Activated CD8-positive, alpha-beta memory T cell treated with anti-CD3 and anti-CD28 coated beads for 24 hours (primary cell): Measurements from ENCODE around the gene NRDC.
"Not testable (repeated sequence)": the region's sequence is repeated elsewhere in the genome, so short reads cannot be mapped to it uniquely, and the experiment has no call there.

Source experiments
- DNase-seq: peaks from one replicate; pipeline ENCODE4 v3.0.0-alpha.2; 2020

The NRDC gene

GRCh38 chr1:51878616-51879336 lies at the start of gene NRDC:
TSS of gene NRDC (minus strand) at chr1:51878727. CDS start at chr1:51878615, 112 bp downstream.
- DNase-seq, result peak; percentile 99

GRCh38 chr1:51927029-51927428 lies 48.5 kb upstream of the NRDC start:
- DNase-seq, result no peak

- no peak for DNase-seq
These were observed 47.8 kb upstream of the NRDC start for GRCh38 chr1:51926171-51926812.

- no peak for DNase-seq
These were observed 45.9 kb upstream of the NRDC start for GRCh38 chr1:51924455-51924854.

GRCh38 chr1:51922040-51922439 lies 43.5 kb upstream of the NRDC start:
- no peak for DNase-seq

- no peak for DNase-seq
These were observed 41.6 kb upstream of the NRDC start for GRCh38 chr1:51920130-51920529.

- DNase-seq, result no peak
These were observed 41.2 kb upstream of the NRDC start for GRCh38 chr1:51919684-51920083.

GRCh38 chr1:51916587-51917405 lies 38.3 kb upstream of the NRDC start:
- DNase-seq, result no peak

- no peak for DNase-seq
These were observed 37.4 kb upstream of the NRDC start for GRCh38 chr1:51915951-51916350.

GRCh38 chr1:51912881-51913280 lies 34.4 kb upstream of the NRDC start:
- DNase-seq, result no peak

- DNase-seq, result no peak
These were observed 31.9 kb upstream of the NRDC start for GRCh38 chr1:51910221-51911000.

GRCh38 chr1:51908499-51908898 lies 30.0 kb upstream of the NRDC start:
- no peak for DNase-seq

GRCh38 chr1:51907079-51907702 lies 28.7 kb upstream of the NRDC start:
- DNase-seq, result no peak

GRCh38 chr1:51906306-51907078 lies 28.0 kb upstream of the NRDC start:
- no peak for DNase-seq

GRCh38 chr1:51902456-51902855 lies 23.9 kb upstream of the NRDC start:
- DNase-seq, result no peak

GRCh38 chr1:51901151-51901550 lies 22.6 kb upstream of the NRDC start:
- DNase-seq, result no peak

GRCh38 chr1:51899022-51899421 lies 20.5 kb upstream of the NRDC start:
- DNase-seq, result no peak

- DNase-seq, result no peak
These were observed 19.7 kb upstream of the NRDC start for GRCh38 chr1:51898090-51898734.

GRCh38 chr1:51897699-51898031 lies 19.1 kb upstream of the NRDC start:
- DNase-seq, result no peak

- not testable (repeated sequence) for DNase-seq
These were observed 16.2 kb upstream of the NRDC start for GRCh38 chr1:51894748-51895147.

GRCh38 chr1:51878308-51878615 lies 265 bp downstream of the NRDC start:
- DNase-seq, result no peak
